ENCODE results near the gene LILRB2. TPM values are rescaled to one million over a fixed set of nuclear protein-coding genes. Genes with fewer than 3 reads are reported as not detected.

Gene LILRB2
- total RNA-seq, 1 experiment from 2014 or later, result not detected

GRCh38 chr19:54302257-54302656 lies 21.3 kb upstream of the LILRB2 start:
- no peaks in the 10 kb centered on the region for H3K4me1 Mint-ChIP-seq (ENCODE audit: insufficient read depth, unreplicated experiment)
- peaks cover 40% of the 10 kb centered on the region for H3K27me3 Mint-ChIP-seq (ENCODE audit: insufficient read depth, unreplicated experiment)
- DNase-seq (ENCODE audit: unreplicated experiment), result no peak
- ChIA-PET POLR2A (no interaction called here), CTCF (interaction anchor here (0.7 kb wide), 3 partner anchors 23 to 328 kb away, joined by 3 to 5 read pairs (median 4); partner anchors contain the start of gene LILRB1)
- TF ChIP-seq CTCF (IDR thresholded peaks at IDR 0.05; ENCODE audit: unreplicated experiment), result no peak
- no peak overlapping the region for H3K4me3 Mint-ChIP-seq (ENCODE audit: unreplicated experiment)
- H3K9me3 Mint-ChIP-seq (ENCODE audit: unreplicated experiment), result peaks cover 8% of the 10 kb centered on the region
- no TSS peak for BruUV-seq (replicated peaks)
- no peak overlapping the region for H3K27ac Mint-ChIP-seq (ENCODE audit: low read depth, unreplicated experiment)
- intact Hi-C loops (cut with micrococcal nuclease), result no loop called here
- no peaks in the 10 kb centered on the region for H3K36me3 Mint-ChIP-seq (ENCODE audit: insufficient read depth, unreplicated experiment)

GRCh38 chr19:54299515-54299914 lies 18.6 kb upstream of the LILRB2 start:
- BruUV-seq (replicated peaks), result no TSS peak

GRCh38 chr19:54299126-54299498 lies 18.2 kb upstream of the LILRB2 start:
- no peaks in the 10 kb centered on the region for H3K9me3 Mint-ChIP-seq (ENCODE audit: unreplicated experiment)
- intact Hi-C loops (cut with micrococcal nuclease), result no loop called here
- H3K36me3 Mint-ChIP-seq (ENCODE audit: insufficient read depth, unreplicated experiment), result no peaks in the 10 kb centered on the region
- CTCF ChIA-PET, result no interaction called here
- no peak for DNase-seq (ENCODE audit: unreplicated experiment)
- BruUV-seq (replicated peaks), result no TSS peak
- peaks cover 48% of the 10 kb centered on the region for H3K27me3 Mint-ChIP-seq (ENCODE audit: insufficient read depth, unreplicated experiment)
- TF ChIP-seq CTCF (IDR thresholded peaks at IDR 0.05; ENCODE audit: unreplicated experiment), result no peak
- POLR2A ChIA-PET, result no interaction called here
- H3K4me3 Mint-ChIP-seq (ENCODE audit: unreplicated experiment), result no peak overlapping the region
- H3K27ac Mint-ChIP-seq (ENCODE audit: low read depth, unreplicated experiment), result no peak overlapping the region
- H3K4me1 Mint-ChIP-seq (ENCODE audit: insufficient read depth, unreplicated experiment), result no peaks in the 10 kb centered on the region

More at GRCh38 chr19:54299515-54299914, 18.6 kb upstream of the LILRB2 start:
- ChIA-PET CTCF (interaction anchor here (0.7 kb wide), 1 partner anchor 68 kb away, joined by 3 read pairs; no protein-coding TSS in a partner anchor), POLR2A (no interaction called here)
- Mint-ChIP-seq H3K4me3 (ENCODE audit: unreplicated experiment) (no peak overlapping the region), H3K27ac (ENCODE audit: low read depth, unreplicated experiment) (no peak overlapping the region), H3K4me1 (ENCODE audit: insufficient read depth, unreplicated experiment) (no peaks in the 10 kb centered on the region), H3K9me3 (ENCODE audit: unreplicated experiment) (peaks cover 2% of the 10 kb centered on the region), H3K36me3 (ENCODE audit: insufficient read depth, unreplicated experiment) (no peaks in the 10 kb centered on the region), H3K27me3 (ENCODE audit: insufficient read depth, unreplicated experiment) (peaks cover 44% of the 10 kb centered on the region)
- DNase-seq (ENCODE audit: unreplicated experiment), result no peak
- intact Hi-C loops (cut with micrococcal nuclease), result no loop called here
- TF ChIP-seq CTCF (IDR thresholded peaks at IDR 0.05; ENCODE audit: unreplicated experiment), result no peak

GRCh38 chr19:54298357-54299125 lies 17.6 kb upstream of the LILRB2 start:
- DNase-seq (ENCODE audit: unreplicated experiment), result no peak
- Mint-ChIP-seq H3K4me1 (ENCODE audit: insufficient read depth, unreplicated experiment) (no peaks in the 10 kb centered on the region), H3K36me3 (ENCODE audit: insufficient read depth, unreplicated experiment) (no peaks in the 10 kb centered on the region), H3K27me3 (ENCODE audit: insufficient read depth, unreplicated experiment) (peaks cover 53% of the 10 kb centered on the region), H3K27ac (ENCODE audit: low read depth, unreplicated experiment) (no peak overlapping the region), H3K9me3 (ENCODE audit: unreplicated experiment) (no peaks in the 10 kb centered on the region), H3K4me3 (ENCODE audit: unreplicated experiment) (no peak overlapping the region)
- ChIA-PET POLR2A (no interaction called here), CTCF (no interaction called here)
- no TSS peak for BruUV-seq (replicated peaks)
- no peak for TF ChIP-seq CTCF (IDR thresholded peaks at IDR 0.05; ENCODE audit: unreplicated experiment)
- intact Hi-C loops (cut with micrococcal nuclease), result no loop called here

All from MCF 10A (cell line).